Left ventricle myocardium inferior (tissue), 1 donor: ENCODE measurements around the gene GAST. TPM values are rescaled to one million over a fixed set of nuclear protein-coding genes. Genes with fewer than 3 reads are reported as not detected.
"Not testable (repeated sequence)": the region's sequence is repeated elsewhere in the genome, so short reads cannot be mapped to it uniquely, and the experiment has no call there.

ENCODE experiments used
- DNase-seq: peaks from one replicate; pipeline ENCODE4 v3.0.0-alpha.2; 2020
- H3K27ac ChIP-seq: fragments of 200-600 bp; replicated peaks from 2 replicates; pipeline ENCODE4 v1.8.0; 2021
- H3K27me3 ChIP-seq: fragments of 200-600 bp; 2 replicates; pipeline ENCODE4 v1.8.0; 2021; ENCODE audit warnings: low read depth
- H3K36me3 ChIP-seq: fragments of 200-600 bp; 2 replicates; pipeline ENCODE4 v1.8.0; 2021
- H3K4me1 ChIP-seq: fragments of 200-600 bp; 2 replicates; pipeline ENCODE4 v1.8.0; 2021
- H3K4me3 ChIP-seq: fragments of 200-600 bp; 2 replicates; pipeline ENCODE4 v1.8.0; 2021; ENCODE audit warnings: mild to moderate bottlenecking, moderate library complexity
- H3K9me3 ChIP-seq: fragments of 200-600 bp; replicated peaks from 2 replicates; pipeline ENCODE4 v1.8.0; 2021
- CTCF ChIP-seq: fragments of 200-600 bp; IDR thresholded peaks from 2 replicates; pipeline ENCODE4 v1.8.0; 2021; ENCODE audit warnings: antibody characterized with exemption, mild to moderate bottlenecking, borderline replicate concordance
- intact Hi-C: fragments of 100-400 bp; cut with micrococcal nuclease; formaldehyde crosslinking; loops from one replicate; pipeline ENCODE4 v1.11.0; 2022
- total RNA-seq: library from RNA; stranded (reverse); fragmentation: NEBNext Ultra II Directional; extraction: Animal tissue kit (Norgen Biotek cat#: 25700); gene quantifications from one replicate; pipeline ENCODE4 v1.2.1, GENCODE V29; 2021
- donor health status: DM: no; HTN: yes; CAD: no; lungs with severe emphysema.

GAST gene
- total RNA-seq, 1 donor from 2014 or later: not detected

GRCh38 chr17:41666237-41666641 lies 45.9 kb upstream of the GAST start:
- Histone ChIP-seq H3K4me1 (peaks cover 20% of the 10 kb centered on the region), H3K27me3 (no peaks in the 10 kb centered on the region), H3K36me3 (no peaks in the 10 kb centered on the region), H3K9me3 (no peaks in the 10 kb centered on the region), H3K27ac (peak overlapping the region; percentile 89), H3K4me3 (peak overlapping the region; percentile 72)
- intact Hi-C loops: no loop called here
- DNase-seq: no peak
- no peak for TF ChIP-seq CTCF

- peak; percentile 87 for DNase-seq
- peak; percentile 98 for TF ChIP-seq CTCF
- no peaks in the 10 kb centered on the region for H3K9me3 ChIP-seq
- H3K36me3 ChIP-seq: no peaks in the 10 kb centered on the region
- peak overlapping the region; percentile 89 for H3K27ac ChIP-seq
- peaks cover 20% of the 10 kb centered on the region for H3K4me1 ChIP-seq
- H3K4me3 ChIP-seq: peak overlapping the region; percentile 72
- H3K27me3 ChIP-seq: no peaks in the 10 kb centered on the region
- intact Hi-C loops: no loop called here
Observed at GRCh38 chr17:41666708-41667279, 45.3 kb upstream of the GAST start.

- DNase-seq: no peak
Observed at GRCh38 chr17:41667280-41668041, 44.7 kb upstream of the GAST start.

GRCh38 chr17:41672153-41672552 lies 40.0 kb upstream of the GAST start:
- DNase-seq: no peak

More at GRCh38 chr17:41667280-41668041, 44.7 kb upstream of the GAST start:
- H3K27ac ChIP-seq: peak overlapping the region; percentile 89
- peaks cover 20% of the 10 kb centered on the region for H3K4me1 ChIP-seq
- H3K9me3 ChIP-seq: no peaks in the 10 kb centered on the region
- H3K27me3 ChIP-seq: no peaks in the 10 kb centered on the region
- H3K4me3 ChIP-seq: peak overlapping the region; percentile 72
- no peaks in the 10 kb centered on the region for H3K36me3 ChIP-seq
- intact Hi-C loops: no loop called here
- no peak for TF ChIP-seq CTCF

GRCh38 chr17:41675157-41676057 lies 36.7 kb upstream of the GAST start:
- peaks cover 13% of the 10 kb centered on the region for H3K4me1 ChIP-seq
- intact Hi-C loops, H3K27ac ChIP-seq, H3K4me3 ChIP-seq, H3K27me3 ChIP-seq, DNase-seq, H3K9me3 ChIP-seq, H3K36me3 ChIP-seq: not testable (repeated sequence)

More at GRCh38 chr17:41672153-41672552, 40.0 kb upstream of the GAST start:
- Histone ChIP-seq H3K4me3 (no peak overlapping the region), H3K4me1 (peaks cover 6% of the 10 kb centered on the region), H3K9me3 (no peaks in the 10 kb centered on the region), H3K36me3 (no peaks in the 10 kb centered on the region), H3K27ac (no peak overlapping the region), H3K27me3 (no peaks in the 10 kb centered on the region)
- intact Hi-C loops: no loop called here
- TF ChIP-seq CTCF: no peak
